NK-92 treated with Interleukin-12 subunit alpha and Interleukin-12 subunit beta, amount 100 ng/mL, for 24 hours (cell line): ENCODE data around the gene ELL2.

ENCODE experiments used
- DNase-seq: peaks from one replicate; lab custom pipeline; 2025; lab: John Stamatoyannopoulos, UW

ELL2 gene

GRCh38 chr5:95961617-95962474 lies at the start of gene ELL2:
Gene ELL2 (minus strand): TSS chr5:95961851. CDS start chr5:95961721, 130 bp downstream.
- DNase-seq: peak; percentile 97

- DNase-seq: no peak
Observed at GRCh38 chr5:96008987-96009647, 47.5 kb upstream of the ELL2 start.

GRCh38 chr5:96008487-96008886 lies 46.8 kb upstream of the ELL2 start:
- no peak for DNase-seq

GRCh38 chr5:96007051-96007450 lies 45.4 kb upstream of the ELL2 start:
- DNase-seq: no peak

- DNase-seq: no peak
Observed at GRCh38 chr5:96006291-96006690, 44.6 kb upstream of the ELL2 start.

- DNase-seq: no peak
Observed at GRCh38 chr5:96004754-96005153, 43.1 kb upstream of the ELL2 start.

- DNase-seq: no peak
Observed at GRCh38 chr5:96004087-96004486, 42.4 kb upstream of the ELL2 start.

GRCh38 chr5:96001262-96001661 lies 39.6 kb upstream of the ELL2 start:
- DNase-seq: no peak

GRCh38 chr5:96000308-96000707 lies 38.7 kb upstream of the ELL2 start:
- DNase-seq: no peak

GRCh38 chr5:95996904-95997723 lies 35.5 kb upstream of the ELL2 start:
- no peak for DNase-seq

- DNase-seq: no peak
Observed at GRCh38 chr5:95995962-95996489, 34.4 kb upstream of the ELL2 start.

- DNase-seq: no peak
Observed at GRCh38 chr5:95993776-95994175, 32.1 kb upstream of the ELL2 start.

- no peak for DNase-seq
Observed at GRCh38 chr5:95993266-95993665, 31.6 kb upstream of the ELL2 start.

GRCh38 chr5:95989283-95990048 lies 27.8 kb upstream of the ELL2 start:
- no peak for DNase-seq

- DNase-seq: no peak
Observed at GRCh38 chr5:95988877-95989276, 27.2 kb upstream of the ELL2 start.

- no peak for DNase-seq
Observed at GRCh38 chr5:95988094-95988493, 26.4 kb upstream of the ELL2 start.

- no peak for DNase-seq
Observed at GRCh38 chr5:95986937-95987520, 25.4 kb upstream of the ELL2 start.

- no peak for DNase-seq
Observed at GRCh38 chr5:95986001-95986400, 24.4 kb upstream of the ELL2 start.

- no peak for DNase-seq
Observed at GRCh38 chr5:95985249-95985648, 23.6 kb upstream of the ELL2 start.

GRCh38 chr5:95984287-95984938 lies 22.8 kb upstream of the ELL2 start:
- DNase-seq: no peak

GRCh38 chr5:95983509-95983908 lies 21.9 kb upstream of the ELL2 start:
- DNase-seq: no peak
